ENCODE data around the gene PACS1. TPM values are rescaled to one million over a fixed set of nuclear protein-coding genes. Genes with fewer than 3 reads are reported as not detected.

The PACS1 gene
- polyA plus RNA-seq, 1 of the 3 experiments (the other 2 are of a cell fraction), result 37.3 TPM

- Histone ChIP-seq H3K36me3 (replicated peaks in 1 of 2; ENCODE audit: control insufficient read depth in 1 of 2, insufficient read depth in 2 of 2, low read length in 1 of 2) (peaks cover 0 to 6% of the 10 kb centered on the region in 2 experiments), H3K4me3 (ENCODE audit: low read depth in 2 of 2, low read length in 1 of 2) (no peak overlapping the region), H3K4me1 (ENCODE audit: control insufficient read depth in 1 of 2, insufficient read depth in 2 of 2, low read depth in 1 of 2, low read length in 1 of 2) (peaks cover 0 to 11% of the 10 kb centered on the region in 2 experiments; a peak in 1 of 4 replicates), H2AFZ (ENCODE audit: low read depth) (no peak overlapping the region), H3K27ac (ENCODE audit: low read depth in 2 of 2, low read length in 1 of 2) (no peak overlapping the region), H3K79me2 (ENCODE audit: insufficient read depth) (no peaks in the 10 kb centered on the region), H3K4me2 (no peak overlapping the region), H3K9me2 (no peaks in the 10 kb centered on the region), H4K20me1 (ENCODE audit: insufficient read depth) (no peaks in the 10 kb centered on the region), H3F3A (replicated peaks; ENCODE audit: insufficient read depth) (peaks cover 12% of the 10 kb centered on the region), H3K9me3 (no peaks in the 10 kb centered on the region), H3K27me3 (ENCODE audit: insufficient read depth) (no peaks in the 10 kb centered on the region), H3K9ac (no peak overlapping the region)
- DNase-seq, result no peak
- ChIA-PET CTCF (interaction anchor here (0.9 to 5.8 kb wide), 4 partner anchors 20 to 224 kb away, joined by 3 to 46 read pairs (median 5); no protein-coding TSS in a partner anchor), POLR2A (no interaction called here)
- 97% methylated on average over 44 of the region's 81 CpGs for WGBS (ENCODE audit: low lambda C conversion rate)
- no peak for TF ChIP-seq FOXM1 (IDR thresholded peaks at IDR 0.05; ENCODE audit: low read depth)
- no peak for TF ChIP-seq CHD2 (IDR thresholded peaks at IDR 0.05; ENCODE audit: low read length, partially characterized antibody)
- TF ChIP-seq EZH2phosphoT487 (IDR thresholded peaks at IDR 0.05; ENCODE audit: borderline replicate concordance, low read depth), result no peak
- TF ChIP-seq SMC3 (IDR thresholded peaks at IDR 0.05; ENCODE audit: low read depth, low read length), result no peak
- TF ChIP-seq EP300 (IDR thresholded peaks at IDR 0.05; ENCODE audit: borderline replicate concordance in 1 of 2, low read depth in 1 of 2, low read length in 1 of 2), result no peak
- no peak for TF ChIP-seq MAX (IDR thresholded peaks at IDR 0.05; ENCODE audit: low read depth)
- no peak for TF ChIP-seq ELF1 (IDR thresholded peaks at IDR 0.05)
- no peak for TF ChIP-seq ZBTB33 (IDR thresholded peaks at IDR 0.05; ENCODE audit: borderline replicate concordance, low read depth)
- TF ChIP-seq FOSL2 (IDR thresholded peaks at IDR 0.05; ENCODE audit: borderline replicate concordance, low read depth), result no peak
- TF ChIP-seq FOXJ3 (CRISPR knock-in tag; IDR thresholded peaks at IDR 0.05), result no peak
- TF ChIP-seq RFX5 (IDR thresholded peaks at IDR 0.05; ENCODE audit: low read length), result no peak
- TF ChIP-seq CTCF (IDR thresholded peaks at IDR 0.05), result no peak
- TF ChIP-seq MEF2A (IDR thresholded peaks at IDR 0.05; ENCODE audit: borderline replicate concordance, low read depth), result no peak
Measured at GRCh38 chr11:66042227-66042995, 27.7 kb upstream of the PACS1 start.

Measured in SK-N-SH (cell line).